Measurements from ENCODE around the gene ERMAP. TPM values are rescaled to one million over a fixed set of nuclear protein-coding genes. Genes with fewer than 3 reads are reported as not detected.

The ERMAP gene, protein sequence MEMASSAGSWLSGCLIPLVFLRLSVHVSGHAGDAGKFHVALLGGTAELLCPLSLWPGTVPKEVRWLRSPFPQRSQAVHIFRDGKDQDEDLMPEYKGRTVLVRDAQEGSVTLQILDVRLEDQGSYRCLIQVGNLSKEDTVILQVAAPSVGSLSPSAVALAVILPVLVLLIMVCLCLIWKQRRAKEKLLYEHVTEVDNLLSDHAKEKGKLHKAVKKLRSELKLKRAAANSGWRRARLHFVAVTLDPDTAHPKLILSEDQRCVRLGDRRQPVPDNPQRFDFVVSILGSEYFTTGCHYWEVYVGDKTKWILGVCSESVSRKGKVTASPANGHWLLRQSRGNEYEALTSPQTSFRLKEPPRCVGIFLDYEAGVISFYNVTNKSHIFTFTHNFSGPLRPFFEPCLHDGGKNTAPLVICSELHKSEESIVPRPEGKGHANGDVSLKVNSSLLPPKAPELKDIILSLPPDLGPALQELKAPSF
- total RNA-seq (2022; extraction: Qiagen RNA extraction; ENCODE audit: low read depth): 3.3 to 3.6 TPM (median 3.4 TPM) in 5 replicates

GRCh38 chr1:42816585-42817439 is at the start of gene ERMAP, which contains the start of gene SVBP:
Gene ERMAP (plus strand): TSS chr1:42817122. CDS start chr1:42830449, 13,327 bp downstream.
Gene SVBP (minus strand): TSS chr1:42817397. CDS start chr1:42816544, 853 bp downstream.

GRCh38 chr1:42784946-42785693 is 31.8 kb upstream of the ERMAP start, which contains the start of gene TMEM269:
Gene TMEM269 (plus strand): TSS chr1:42784991. CDS start chr1:42789894, 4,903 bp downstream.

GRCh38 chr1:42846257-42847110 is 29.6 kb downstream of the ERMAP start, which contains the start of gene ZNF691:
Gene ZNF691 (plus strand): TSS chr1:42846613. CDS start chr1:42849659, 3,046 bp downstream.

Other genes starting within 250 kb of the ERMAP start
- 58.8 to 75.0 TPM (median 71.3 TPM) in 5 replicates for gene PPIH, start 158.7 kb upstream of the ERMAP start, total RNA-seq (2022; extraction: Qiagen RNA extraction; ENCODE audit: low read depth)
- 738 to 825 TPM (median 781 TPM) in 5 replicates for gene YBX1, start 134.7 kb upstream of the ERMAP start, total RNA-seq (2022; extraction: Qiagen RNA extraction; ENCODE audit: low read depth)
- gene CLDN19, start 76.9 kb upstream of the ERMAP start, total RNA-seq (2022; extraction: Qiagen RNA extraction; ENCODE audit: low read depth): not detected in 5 replicates
- 27.7 to 34.8 TPM (median 31.5 TPM) in 5 replicates for gene P3H1, start 50.1 kb upstream of the ERMAP start, total RNA-seq (2022; extraction: Qiagen RNA extraction; ENCODE audit: low read depth)
- 2.1 to 4.4 TPM (median 3.2 TPM) in 5 replicates for gene C1orf50, start 49.9 kb upstream of the ERMAP start, total RNA-seq (2022; extraction: Qiagen RNA extraction; ENCODE audit: low read depth)
- gene TMEM269, start 32.1 kb upstream of the ERMAP start, total RNA-seq (2022; extraction: Qiagen RNA extraction; ENCODE audit: low read depth): 0.08 to 0.18 TPM (median 0.12 TPM) in 4 of 5 replicates, not detected in the other
- 13.3 to 15.3 TPM (median 13.9 TPM) in 5 replicates for gene SVBP, start 275 bp downstream of the ERMAP start, total RNA-seq (2022; extraction: Qiagen RNA extraction; ENCODE audit: low read depth)
- gene ZNF691, start 29.5 kb downstream of the ERMAP start, total RNA-seq (2022; extraction: Qiagen RNA extraction; ENCODE audit: low read depth): 5.8 to 7.2 TPM (median 6.3 TPM) in 5 replicates
- gene SLC2A1, start 141.7 kb downstream of the ERMAP start, total RNA-seq (2022; extraction: Qiagen RNA extraction; ENCODE audit: low read depth): 114 to 141 TPM (median 136 TPM) in 5 replicates